ENCODE results near the gene BFSP2.

Gene BFSP2

GRCh38 chr3:133381346-133382109 is 18.3 kb upstream of the BFSP2 start:
- WGBS (ENCODE audit: insufficient coverage, insufficient read length): no CpG with 5 or more reads among the region's 4 CpGs

GRCh38 chr3:133383175-133383574 is 16.7 kb upstream of the BFSP2 start:
- Histone ChIP-seq H3K9me3 (ENCODE audit: control insufficient read depth, insufficient read depth, low read length) (no peaks in the 10 kb centered on the region), H3K27me3 (ENCODE audit: control insufficient read depth, insufficient read depth, low read length) (no peaks in the 10 kb centered on the region), H3K4me3 (ENCODE audit: low read length) (no peak overlapping the region), H3K36me3 (ENCODE audit: control insufficient read depth, insufficient read depth, low read length) (no peaks in the 10 kb centered on the region), H3K27ac (ENCODE audit: low read length) (no peak overlapping the region), H3K4me1 (ENCODE audit: control insufficient read depth, insufficient read depth, low read length) (no peaks in the 10 kb centered on the region)
- no peak for DNase-seq (ENCODE audit: low read depth, low spot score)
- no CpG with 5 or more reads among the region's 3 CpGs for WGBS (ENCODE audit: insufficient coverage, insufficient read length)

More at GRCh38 chr3:133381346-133382109, 18.3 kb upstream of the BFSP2 start:
- Histone ChIP-seq H3K27ac (ENCODE audit: low read length) (no peak overlapping the region), H3K4me1 (ENCODE audit: control insufficient read depth, insufficient read depth, low read length) (no peaks in the 10 kb centered on the region), H3K36me3 (ENCODE audit: control insufficient read depth, insufficient read depth, low read length) (no peaks in the 10 kb centered on the region), H3K27me3 (ENCODE audit: control insufficient read depth, insufficient read depth, low read length) (no peaks in the 10 kb centered on the region), H3K4me3 (ENCODE audit: low read length) (no peak overlapping the region), H3K9me3 (ENCODE audit: control insufficient read depth, insufficient read depth, low read length) (no peaks in the 10 kb centered on the region)
- DNase-seq (ENCODE audit: low read depth, low spot score): no peak

GRCh38 chr3:133383741-133384140 is 16.1 kb upstream of the BFSP2 start:
- Histone ChIP-seq H3K4me1 (ENCODE audit: control insufficient read depth, insufficient read depth, low read length) (no peaks in the 10 kb centered on the region), H3K36me3 (ENCODE audit: control insufficient read depth, insufficient read depth, low read length) (no peaks in the 10 kb centered on the region), H3K4me3 (ENCODE audit: low read length) (no peak overlapping the region), H3K27me3 (ENCODE audit: control insufficient read depth, insufficient read depth, low read length) (no peaks in the 10 kb centered on the region), H3K27ac (ENCODE audit: low read length) (no peak overlapping the region), H3K9me3 (ENCODE audit: control insufficient read depth, insufficient read depth, low read length) (no peaks in the 10 kb centered on the region)
- DNase-seq (ENCODE audit: low read depth, low spot score): no peak
- no CpG with 5 or more reads among the region's 5 CpGs for whole genome bisulfite sequencing (ENCODE audit: insufficient coverage, insufficient read length)

- Histone ChIP-seq H3K27ac (ENCODE audit: low read length) (no peak overlapping the region), H3K4me1 (ENCODE audit: control insufficient read depth, insufficient read depth, low read length) (no peaks in the 10 kb centered on the region), H3K4me3 (ENCODE audit: low read length) (no peak overlapping the region), H3K27me3 (ENCODE audit: control insufficient read depth, insufficient read depth, low read length) (no peaks in the 10 kb centered on the region), H3K36me3 (ENCODE audit: control insufficient read depth, insufficient read depth, low read length) (no peaks in the 10 kb centered on the region), H3K9me3 (ENCODE audit: control insufficient read depth, insufficient read depth, low read length) (no peaks in the 10 kb centered on the region)
- no CpG with 5 or more reads among the region's 13 CpGs for WGBS (ENCODE audit: insufficient coverage, insufficient read length)
- DNase-seq (ENCODE audit: low read depth, low spot score): peak; percentile 43
These were observed 15.4 kb upstream of the BFSP2 start for GRCh38 chr3:133384331-133385027.

GRCh38 chr3:133386876-133387275 is 13.0 kb upstream of the BFSP2 start:
- no peak for DNase-seq (ENCODE audit: low read depth, low spot score)
- H3K36me3 ChIP-seq (ENCODE audit: control insufficient read depth, insufficient read depth, low read length): no peaks in the 10 kb centered on the region
- no peak overlapping the region for H3K4me3 ChIP-seq (ENCODE audit: low read length)
- H3K27ac ChIP-seq (ENCODE audit: low read length): no peak overlapping the region
- no peaks in the 10 kb centered on the region for H3K9me3 ChIP-seq (ENCODE audit: control insufficient read depth, insufficient read depth, low read length)
- H3K27me3 ChIP-seq (ENCODE audit: control insufficient read depth, insufficient read depth, low read length): no peaks in the 10 kb centered on the region
- no peaks in the 10 kb centered on the region for H3K4me1 ChIP-seq (ENCODE audit: control insufficient read depth, insufficient read depth, low read length)

GRCh38 chr3:133387341-133387740 is 12.5 kb upstream of the BFSP2 start:
- no peak overlapping the region for H3K27ac ChIP-seq (ENCODE audit: low read length)
- H3K4me3 ChIP-seq (ENCODE audit: low read length): no peak overlapping the region
- no peaks in the 10 kb centered on the region for H3K9me3 ChIP-seq (ENCODE audit: control insufficient read depth, insufficient read depth, low read length)
- H3K36me3 ChIP-seq (ENCODE audit: control insufficient read depth, insufficient read depth, low read length): no peaks in the 10 kb centered on the region
- H3K4me1 ChIP-seq (ENCODE audit: control insufficient read depth, insufficient read depth, low read length): no peaks in the 10 kb centered on the region
- no peak for DNase-seq (ENCODE audit: low read depth, low spot score)
- no peaks in the 10 kb centered on the region for H3K27me3 ChIP-seq (ENCODE audit: control insufficient read depth, insufficient read depth, low read length)
- WGBS (ENCODE audit: insufficient coverage, insufficient read length): no CpG with 5 or more reads among the region's 4 CpGs

- H3K27ac ChIP-seq (ENCODE audit: low read length): no peak overlapping the region
- no CpG with 5 or more reads among the region's 4 CpGs for WGBS (ENCODE audit: insufficient coverage, insufficient read length)
- no peaks in the 10 kb centered on the region for H3K27me3 ChIP-seq (ENCODE audit: control insufficient read depth, insufficient read depth, low read length)
- DNase-seq (ENCODE audit: low read depth, low spot score): no peak
- no peaks in the 10 kb centered on the region for H3K9me3 ChIP-seq (ENCODE audit: control insufficient read depth, insufficient read depth, low read length)
- no peaks in the 10 kb centered on the region for H3K36me3 ChIP-seq (ENCODE audit: control insufficient read depth, insufficient read depth, low read length)
- no peaks in the 10 kb centered on the region for H3K4me1 ChIP-seq (ENCODE audit: control insufficient read depth, insufficient read depth, low read length)
- H3K4me3 ChIP-seq (ENCODE audit: low read length): no peak overlapping the region
These were observed 11.0 kb upstream of the BFSP2 start for GRCh38 chr3:133388696-133389395.

GRCh38 chr3:133390715-133391114 is 9.1 kb upstream of the BFSP2 start:
- WGBS (ENCODE audit: insufficient coverage, insufficient read length): no CpG with 5 or more reads among the region's 4 CpGs
- Histone ChIP-seq H3K4me1 (ENCODE audit: control insufficient read depth, insufficient read depth, low read length) (no peaks in the 10 kb centered on the region), H3K36me3 (ENCODE audit: control insufficient read depth, insufficient read depth, low read length) (no peaks in the 10 kb centered on the region), H3K4me3 (ENCODE audit: low read length) (no peak overlapping the region), H3K27me3 (ENCODE audit: control insufficient read depth, insufficient read depth, low read length) (no peaks in the 10 kb centered on the region), H3K9me3 (ENCODE audit: control insufficient read depth, insufficient read depth, low read length) (no peaks in the 10 kb centered on the region), H3K27ac (ENCODE audit: low read length) (no peak overlapping the region)
- DNase-seq (ENCODE audit: low read depth, low spot score): no peak

- no peak for DNase-seq (ENCODE audit: low read depth, low spot score)
These were observed 6.7 kb upstream of the BFSP2 start for GRCh38 chr3:133393204-133393603.

GRCh38 chr3:133393691-133394474 is 6.0 kb upstream of the BFSP2 start:
- Histone ChIP-seq H3K36me3 (ENCODE audit: control insufficient read depth, insufficient read depth, low read length) (no peaks in the 10 kb centered on the region), H3K27me3 (ENCODE audit: control insufficient read depth, insufficient read depth, low read length) (no peaks in the 10 kb centered on the region), H3K4me3 (ENCODE audit: low read length) (no peak overlapping the region), H3K27ac (ENCODE audit: low read length) (no peak overlapping the region), H3K9me3 (ENCODE audit: control insufficient read depth, insufficient read depth, low read length) (no peaks in the 10 kb centered on the region), H3K4me1 (ENCODE audit: control insufficient read depth, insufficient read depth, low read length) (no peaks in the 10 kb centered on the region)
- no peak for DNase-seq (ENCODE audit: low read depth, low spot score)
- no CpG with 5 or more reads among the region's 7 CpGs for WGBS (ENCODE audit: insufficient coverage, insufficient read length)

More at GRCh38 chr3:133393204-133393603, 6.7 kb upstream of the BFSP2 start:
- H3K4me1 ChIP-seq (ENCODE audit: control insufficient read depth, insufficient read depth, low read length): no peaks in the 10 kb centered on the region
- H3K27me3 ChIP-seq (ENCODE audit: control insufficient read depth, insufficient read depth, low read length): no peaks in the 10 kb centered on the region
- WGBS (ENCODE audit: insufficient coverage, insufficient read length): no CpG with 5 or more reads among the region's 1 CpG
- H3K4me3 ChIP-seq (ENCODE audit: low read length): no peak overlapping the region
- no peaks in the 10 kb centered on the region for H3K36me3 ChIP-seq (ENCODE audit: control insufficient read depth, insufficient read depth, low read length)
- H3K27ac ChIP-seq (ENCODE audit: low read length): no peak overlapping the region
- no peaks in the 10 kb centered on the region for H3K9me3 ChIP-seq (ENCODE audit: control insufficient read depth, insufficient read depth, low read length)

Data from iPS DF 6.9 (cell line).